GM11168 (cell line): ENCODE results near the gene LRRIQ1.
"Not testable (repeated sequence)": the region's sequence is repeated elsewhere in the genome, so short reads cannot be mapped to it uniquely, and the experiment has no call there.

Source experiments
- in situ Hi-C: fragments of 300-500 bp; cut with MboI; formaldehyde crosslinking; loops from one replicate; pipeline ENCODE4 v1.12.0; 2022; ENCODE audit warnings: low sequenced_read_pairs; ENCODE audit not compliant: unreplicated experiment

The LRRIQ1 gene

DNA sequence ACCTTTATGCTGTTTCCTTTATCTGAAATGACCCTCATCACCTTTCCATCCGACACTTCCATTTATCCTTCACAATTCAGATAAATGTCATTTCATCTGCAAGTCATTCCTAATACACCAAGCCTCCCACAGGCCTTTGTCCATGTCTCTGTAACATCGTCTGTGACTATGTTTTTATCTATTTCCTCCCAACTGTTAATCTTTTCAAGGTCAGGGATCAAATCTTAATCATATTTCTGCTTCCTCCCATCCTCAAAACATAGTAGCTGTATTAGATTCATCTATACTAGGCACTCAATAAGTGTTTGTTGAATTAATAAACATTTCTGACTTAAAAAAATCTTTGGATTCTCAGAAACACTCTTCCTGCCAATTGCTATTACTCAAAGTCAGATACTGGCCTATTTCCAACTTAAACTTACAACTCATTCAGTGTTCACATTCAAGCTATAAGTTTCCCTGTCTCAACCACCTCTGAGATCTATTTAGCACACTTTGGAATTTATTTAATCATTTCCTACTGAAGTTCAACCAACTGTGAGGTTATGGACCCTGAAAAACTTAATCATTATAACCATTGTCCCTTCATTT, 143.6 kb downstream of the LRRIQ1 start:
- in situ Hi-C loops = no loop called here

DNA sequence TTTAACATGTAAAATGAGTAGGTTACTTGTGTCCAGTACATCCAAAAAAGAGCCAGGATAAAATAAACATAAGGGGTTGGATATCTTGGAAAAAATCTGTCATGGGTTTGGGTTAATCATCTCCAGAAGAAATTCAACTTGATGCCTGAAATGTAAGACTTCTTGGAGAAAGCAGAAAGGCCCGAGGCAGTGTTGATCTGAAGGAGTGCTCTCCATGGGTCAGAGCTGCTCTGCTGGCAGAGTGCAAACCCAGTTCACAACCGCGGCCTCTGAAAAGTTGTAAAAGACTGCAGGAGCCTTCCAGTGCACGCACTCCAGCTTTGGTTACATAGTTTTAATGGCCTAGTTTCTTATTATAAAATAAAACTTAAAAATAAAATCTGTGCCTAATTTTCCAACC, 146.5 kb downstream of the LRRIQ1 start:
- in situ Hi-C loops = no loop called here

DNA sequence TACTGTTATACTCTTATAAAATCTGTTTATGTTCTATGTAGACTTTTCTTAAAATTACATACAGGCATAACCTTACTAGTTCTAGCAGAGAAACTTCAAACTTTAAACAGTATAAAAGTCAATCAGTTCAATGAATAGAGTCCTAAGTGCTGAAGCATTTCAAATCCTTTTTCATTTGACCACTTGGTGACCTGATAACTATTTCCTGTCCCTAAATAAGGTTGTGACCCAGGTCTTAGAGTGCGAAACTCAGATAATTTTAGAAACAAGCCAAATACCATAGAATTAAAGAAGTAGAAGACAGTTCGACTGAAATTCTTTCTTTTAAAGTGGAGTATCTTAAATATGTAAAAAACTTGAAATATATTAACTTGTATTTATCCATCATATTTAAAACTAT, 147.7 kb downstream of the LRRIQ1 start:
- in situ Hi-C loops = no loop called here

DNA sequence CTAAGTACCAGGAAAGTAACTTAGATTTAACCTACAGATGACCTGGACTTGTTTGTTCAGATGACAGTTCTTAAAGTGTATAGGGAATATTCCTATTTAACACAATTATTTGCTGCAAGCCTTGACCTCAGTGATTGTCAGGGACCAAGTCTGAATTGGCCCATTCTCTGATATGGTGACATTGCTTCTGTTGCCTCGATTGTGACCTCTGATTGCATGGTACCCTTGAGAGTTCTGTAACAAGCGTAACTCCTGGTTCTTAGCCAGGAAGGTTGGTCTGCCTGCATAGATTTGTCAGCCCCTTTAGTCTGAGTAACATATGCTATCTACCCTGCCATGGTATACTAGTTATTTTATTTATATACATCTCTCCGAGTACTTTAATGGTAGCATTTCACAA, 150.1 kb downstream of the LRRIQ1 start:
- in situ Hi-C loops = no loop called here

DNA sequence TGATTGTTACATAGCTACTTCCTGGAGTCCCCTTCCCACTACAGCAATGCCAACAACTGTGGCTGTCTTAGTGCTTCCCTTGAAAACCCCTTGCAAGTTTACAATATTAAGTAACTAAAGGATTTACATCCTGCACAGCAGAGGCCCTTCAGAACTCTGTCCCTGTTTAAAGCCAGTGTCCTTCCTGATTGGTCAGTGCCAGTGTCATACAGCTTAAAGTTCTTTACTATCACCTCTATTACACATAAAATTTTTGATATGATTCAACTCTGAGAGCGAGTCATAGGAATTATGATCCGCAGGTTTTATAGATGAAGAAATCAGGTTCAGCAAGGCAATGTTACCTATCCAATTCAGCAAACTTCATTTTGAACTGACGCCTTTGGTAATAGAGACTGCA, 152.5 kb downstream of the LRRIQ1 start:
- in situ Hi-C loops = no loop called here

DNA sequence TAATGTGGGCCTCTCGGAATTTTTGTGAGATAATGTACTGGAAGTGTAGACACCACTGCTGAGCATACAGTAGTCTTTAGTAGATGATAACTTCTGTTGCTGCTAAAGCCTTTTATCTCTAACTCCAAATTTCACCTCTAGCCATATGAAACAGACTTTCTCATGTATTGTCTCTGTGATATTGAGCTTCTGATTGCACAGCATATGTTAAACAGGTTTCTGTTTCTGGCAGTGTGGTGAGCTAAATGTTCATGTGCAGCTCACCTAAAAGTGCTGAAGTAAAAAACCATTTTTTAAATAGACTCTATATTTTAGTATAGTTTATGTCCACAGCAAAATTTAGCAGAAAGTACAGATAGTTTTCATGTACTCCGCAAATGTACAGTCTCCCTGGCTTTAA, 154.6 kb downstream of the LRRIQ1 start:
- in situ Hi-C loops = no loop called here

DNA sequence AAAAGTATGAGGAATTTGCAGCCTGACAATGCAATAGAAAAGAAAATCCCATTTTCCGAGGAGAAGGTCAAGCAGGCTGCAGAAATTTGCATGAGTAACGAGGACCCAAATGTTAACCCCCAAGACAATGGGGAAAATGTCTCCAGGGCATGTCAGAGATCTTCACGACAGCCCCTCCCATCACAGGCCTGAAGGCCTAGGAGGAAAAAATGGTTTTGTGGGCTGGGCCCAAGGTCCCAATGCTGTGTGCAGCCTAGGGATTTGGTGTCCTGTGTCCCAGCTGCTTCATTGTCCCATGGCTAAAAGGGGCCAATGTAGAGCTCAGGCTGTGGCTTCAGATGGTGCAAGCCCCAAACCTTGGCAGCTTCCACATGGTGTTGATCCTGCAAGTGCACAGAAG, 167.7 kb downstream of the LRRIQ1 start:
- in situ Hi-C loops = not testable (repeated sequence)

DNA sequence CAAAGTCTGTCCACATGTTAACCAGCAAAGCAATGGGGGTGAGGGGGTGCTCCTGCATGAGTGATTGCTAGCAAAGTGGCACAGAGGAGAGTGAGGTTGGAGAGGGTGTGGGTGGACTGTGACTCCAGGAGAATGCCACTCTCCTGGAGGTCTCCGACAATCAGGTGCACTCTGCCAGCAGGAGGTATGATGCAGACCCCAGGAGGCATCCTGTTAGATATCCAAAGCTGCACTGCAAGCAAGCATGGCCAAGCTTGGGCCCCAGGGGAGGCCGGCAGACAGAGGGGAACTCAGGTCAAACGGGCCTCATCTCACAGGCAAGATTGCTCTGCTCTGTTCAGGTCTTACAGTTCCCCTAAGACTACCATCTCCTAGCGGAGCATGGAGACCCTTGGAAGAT, 170.4 kb downstream of the LRRIQ1 start:
- in situ Hi-C loops = no loop called here

DNA sequence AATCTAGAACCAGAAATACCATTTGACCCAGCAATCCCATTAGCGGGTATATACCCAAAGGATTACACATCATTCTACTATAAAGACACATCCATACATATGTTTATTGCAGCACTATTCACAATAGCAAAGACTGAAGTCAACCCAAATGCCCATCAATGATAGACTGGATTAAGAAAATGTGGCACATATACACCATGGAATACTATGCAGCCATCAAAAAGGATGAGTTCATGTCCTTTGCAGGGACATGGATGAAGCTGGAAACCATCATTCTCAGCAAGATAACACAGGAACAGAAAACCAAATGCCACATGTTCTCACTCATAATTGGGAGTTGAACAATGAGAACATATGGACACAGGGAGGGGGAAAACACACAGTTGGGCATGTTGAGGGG, 188.2 kb downstream of the LRRIQ1 start:
- in situ Hi-C loops = not testable (repeated sequence)

DNA sequence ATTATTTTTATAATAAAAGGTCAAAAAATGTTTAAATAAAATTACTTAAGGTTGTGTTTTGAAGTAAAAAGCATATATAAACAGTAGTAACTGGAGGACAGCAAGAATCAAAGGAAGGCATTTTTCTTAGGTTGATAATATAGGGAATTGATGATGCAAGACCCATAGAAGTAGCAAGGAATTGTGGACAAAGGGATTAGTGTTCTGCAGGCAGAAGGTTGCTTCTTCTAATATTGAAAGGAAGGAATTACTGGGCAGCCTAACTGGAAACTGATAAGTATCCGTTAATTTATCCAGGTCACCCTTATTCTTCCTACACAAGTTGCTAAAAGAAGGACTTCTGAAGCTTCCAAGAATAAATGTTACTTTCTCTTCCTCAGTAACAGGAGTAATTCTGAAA, 189.3 kb downstream of the LRRIQ1 start:
- in situ Hi-C loops = no loop called here

DNA sequence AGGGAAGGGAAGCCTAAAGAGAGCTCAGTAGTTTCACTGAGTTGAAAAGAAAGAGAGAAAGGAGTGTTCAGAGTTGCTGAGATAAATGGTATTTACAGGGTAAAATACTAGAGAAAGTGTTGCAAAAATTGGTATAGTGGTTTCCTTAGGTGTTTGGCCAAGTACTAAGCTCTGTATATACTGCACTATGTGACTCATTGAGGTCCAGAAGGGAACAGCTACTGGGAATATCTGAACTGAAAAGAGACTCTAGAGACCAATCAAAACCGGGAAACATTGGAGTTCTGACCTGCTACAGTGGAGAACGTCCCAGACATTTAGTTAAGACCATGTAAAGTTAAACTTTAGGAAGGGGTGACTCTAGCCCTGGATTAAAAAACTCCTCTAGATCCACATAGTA, 201.2 kb downstream of the LRRIQ1 start:
- in situ Hi-C loops = no loop called here

DNA sequence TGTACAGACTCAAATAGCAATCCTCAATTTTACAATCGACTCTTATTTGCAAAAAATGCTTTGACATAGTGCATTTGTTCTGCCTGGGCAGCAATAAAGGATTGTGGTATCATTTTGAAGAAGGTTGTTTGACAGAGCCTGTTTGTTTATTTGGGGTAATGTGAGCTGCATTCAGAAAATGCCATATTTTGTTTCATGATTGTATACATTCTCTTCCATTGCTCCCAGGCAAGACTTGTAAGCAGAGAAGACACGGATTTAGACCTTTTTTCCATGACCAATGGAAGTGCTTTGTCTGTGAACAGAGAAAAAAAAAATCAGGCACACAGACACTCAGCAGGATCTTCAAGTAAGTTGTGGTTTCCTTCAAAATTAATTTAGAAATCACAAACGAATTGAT, 208.4 kb downstream of the LRRIQ1 start:
- in situ Hi-C loops = no loop called here

DNA sequence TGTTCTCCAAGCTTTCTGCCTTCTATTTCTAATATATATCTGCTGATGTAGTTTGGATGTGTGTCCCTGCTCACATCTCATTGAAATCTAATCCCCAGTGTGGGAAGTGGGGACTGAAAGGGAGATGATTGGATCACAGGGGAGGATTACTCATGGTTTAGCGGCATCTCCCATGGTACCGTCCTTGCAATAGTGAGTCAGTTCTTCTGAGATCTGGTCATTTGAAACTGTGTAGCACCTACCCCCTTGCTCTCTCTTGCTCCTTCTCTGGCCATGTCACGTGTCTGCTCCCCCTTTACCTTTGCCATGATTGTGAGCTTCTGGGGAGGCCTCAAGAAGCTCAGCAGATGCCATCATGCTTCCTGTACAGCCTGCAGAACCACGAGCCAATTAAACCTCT, 217.7 kb downstream of the LRRIQ1 start:
- in situ Hi-C loops = no loop called here

DNA sequence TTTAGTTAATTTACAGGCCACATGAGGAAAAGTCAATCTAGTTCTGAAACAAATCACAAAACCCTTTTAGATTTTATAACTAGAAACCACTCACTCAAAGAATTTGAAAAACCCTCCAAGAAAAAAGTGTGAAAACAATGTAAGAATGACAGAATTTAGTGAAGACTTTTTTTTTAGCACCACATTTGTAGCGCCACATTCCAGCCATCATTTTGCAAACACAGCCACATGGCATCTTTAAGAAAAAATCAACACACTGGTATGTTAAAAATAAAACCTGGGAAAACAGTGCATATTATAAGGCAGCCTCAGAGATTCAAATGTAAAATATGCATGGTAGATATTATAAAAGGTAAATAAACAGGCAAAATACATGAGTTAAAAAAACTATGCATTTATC, 221.5 kb downstream of the LRRIQ1 start:
- in situ Hi-C loops = no loop called here

DNA sequence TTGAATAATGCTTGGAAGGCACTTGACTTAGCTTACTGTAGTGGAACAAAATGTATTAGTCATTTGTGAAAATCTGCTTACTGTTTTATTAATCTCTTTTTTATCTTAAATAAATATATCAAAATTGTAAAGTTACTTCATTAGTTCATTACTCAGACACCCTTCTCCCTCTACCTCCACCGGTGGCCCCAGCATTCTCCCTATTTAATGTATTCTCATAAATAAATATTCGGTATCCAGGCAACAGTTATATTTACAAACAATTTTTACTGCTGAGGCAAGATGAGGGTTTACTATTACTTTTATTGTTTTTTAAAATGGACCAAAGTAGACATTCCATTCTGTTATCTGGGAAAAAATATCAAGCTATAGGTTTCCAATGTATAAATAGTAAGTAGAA, 224.3 kb downstream of the LRRIQ1 start:
- in situ Hi-C loops = no loop called here

DNA sequence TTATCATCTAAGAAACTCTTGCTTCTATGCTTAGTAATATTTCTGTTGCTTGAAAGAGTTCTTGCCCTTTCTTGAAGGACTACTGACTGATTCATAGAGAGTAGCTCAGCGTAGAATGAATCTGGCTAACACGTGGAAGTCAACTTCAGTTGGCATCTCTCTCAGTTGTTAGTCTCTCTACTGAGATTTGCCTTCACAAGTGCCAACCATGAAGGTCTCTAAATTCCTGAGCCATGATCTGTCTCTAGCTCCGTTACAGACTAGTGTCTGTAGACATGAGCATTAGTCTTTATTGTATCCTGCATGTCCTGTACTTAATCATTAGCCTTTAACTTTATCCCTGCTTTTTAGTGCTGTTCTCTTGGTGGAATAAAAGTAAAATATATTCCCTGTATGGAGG, 224.7 kb downstream of the LRRIQ1 start:
- in situ Hi-C loops = no loop called here

DNA sequence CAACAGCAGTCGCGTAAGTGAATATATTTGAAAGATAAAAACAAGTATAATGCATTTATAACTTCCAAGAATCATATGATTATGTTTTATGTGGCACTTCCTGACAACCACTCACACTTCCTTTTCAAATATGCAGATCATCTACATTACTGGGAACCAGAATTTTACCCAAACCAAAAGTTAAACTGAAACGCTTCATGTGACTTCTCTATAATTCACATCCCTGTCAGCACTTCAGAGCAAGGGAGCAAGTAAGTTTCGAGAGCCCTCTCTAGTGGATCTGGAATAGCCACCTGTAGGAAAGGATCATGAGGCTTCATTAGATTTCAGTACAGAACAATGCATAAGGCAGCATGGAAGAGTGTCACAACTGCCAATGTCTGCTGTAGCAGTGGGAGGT, 230.2 kb downstream of the LRRIQ1 start:
- in situ Hi-C loops = no loop called here

DNA sequence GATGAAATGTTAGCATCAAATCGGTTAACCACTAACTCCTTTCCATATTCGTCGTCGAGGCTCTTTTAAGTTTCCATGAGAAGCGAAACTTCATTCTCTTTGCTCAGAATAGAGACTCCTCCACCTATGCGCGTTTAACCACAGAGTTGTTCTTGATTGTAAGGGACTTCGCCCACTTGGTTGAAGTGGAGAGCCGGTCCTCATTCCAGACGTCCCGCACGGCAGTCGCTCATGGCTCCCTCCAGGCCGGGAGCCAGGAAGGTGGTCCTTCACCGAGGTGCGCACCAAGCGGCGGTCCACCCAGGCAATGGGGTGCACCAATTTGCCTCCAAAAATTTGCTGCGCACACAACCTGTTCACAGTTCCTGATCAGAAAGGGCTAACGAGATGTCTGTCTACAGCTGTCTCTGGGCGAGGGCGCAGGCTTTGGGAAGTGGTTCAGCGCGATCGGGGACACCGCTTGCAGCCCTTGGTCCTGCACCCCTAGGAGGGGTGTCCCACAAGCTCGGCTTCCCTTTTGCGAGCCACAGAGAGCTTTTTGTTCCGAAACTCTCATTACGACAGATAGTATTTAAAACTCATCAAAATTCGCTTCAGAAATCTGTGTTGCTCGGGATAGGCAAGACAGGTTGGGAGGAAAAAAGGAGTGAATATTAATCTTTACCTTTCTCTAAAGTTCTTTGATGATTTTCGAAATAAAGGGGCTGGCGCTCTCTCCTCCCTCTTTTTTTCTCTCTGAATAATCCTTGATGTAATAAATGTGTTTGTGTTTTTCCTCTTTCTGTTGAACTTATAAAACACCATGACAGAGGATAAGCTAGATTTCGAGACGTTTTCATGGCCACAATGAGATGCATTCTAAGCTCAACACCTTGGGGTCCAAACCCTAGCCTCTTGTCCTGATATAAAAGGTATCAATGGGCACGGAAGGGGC, 237.5 kb downstream of the LRRIQ1 start:
- in situ Hi-C loops = no loop called here

DNA sequence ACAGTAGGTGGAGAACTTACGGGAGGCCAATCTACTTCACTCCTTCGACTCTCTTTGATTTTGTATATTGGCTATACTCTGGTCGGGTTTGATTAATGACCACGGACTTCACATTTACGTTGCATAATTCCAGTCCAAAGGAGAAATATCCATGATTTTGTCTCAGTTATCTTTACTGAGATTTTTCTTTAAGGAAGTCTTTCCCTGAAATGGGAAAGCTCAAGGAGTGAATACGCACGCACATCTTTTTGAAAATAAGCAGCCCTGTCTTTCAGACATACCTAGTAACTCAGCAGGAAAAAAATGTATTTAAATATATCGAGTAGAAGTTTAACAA, 238.1 kb downstream of the LRRIQ1 start:
- in situ Hi-C loops = no loop called here

DNA sequence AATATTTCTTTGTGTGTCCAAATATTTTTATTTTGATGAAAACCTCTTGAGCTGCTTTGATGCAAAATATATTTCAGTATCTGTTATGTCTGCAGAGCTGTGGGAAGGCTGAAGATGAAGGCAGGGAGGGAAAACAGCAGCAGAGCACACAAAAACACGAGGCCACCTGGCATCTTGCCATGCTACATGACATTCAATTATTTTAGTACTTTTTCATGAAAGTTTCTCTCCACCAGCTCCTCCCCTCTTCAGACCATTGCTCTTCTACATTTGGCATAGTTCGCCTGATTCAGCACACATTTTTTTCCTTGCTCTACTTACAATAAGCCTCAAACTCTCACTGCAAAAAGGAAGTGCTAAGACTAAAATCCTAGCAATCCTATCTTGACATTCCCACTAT, 239.2 kb downstream of the LRRIQ1 start:
- in situ Hi-C loops = no loop called here

DNA sequence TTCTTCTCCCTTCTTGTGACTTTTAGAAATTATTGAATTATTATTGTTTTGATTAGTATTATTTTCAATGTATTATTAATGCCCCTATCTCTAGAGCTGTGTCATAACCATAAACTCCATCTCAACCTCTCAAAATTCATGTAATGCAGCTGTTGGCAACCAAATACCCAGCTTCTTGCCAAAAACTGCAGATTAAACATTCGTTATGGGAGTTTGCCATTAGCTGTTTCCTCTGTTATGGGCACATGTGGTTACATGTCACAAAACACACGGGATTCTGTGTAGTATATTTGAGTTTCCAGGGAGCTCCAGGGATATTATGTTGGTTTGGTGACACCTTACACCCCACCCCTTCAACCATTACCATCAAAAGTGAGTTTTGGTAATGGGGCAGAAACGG, 241.0 kb downstream of the LRRIQ1 start:
- in situ Hi-C loops = no loop called here
